Measurements from ENCODE around the gene CUEDC1.

The CUEDC1 gene

DNA sequence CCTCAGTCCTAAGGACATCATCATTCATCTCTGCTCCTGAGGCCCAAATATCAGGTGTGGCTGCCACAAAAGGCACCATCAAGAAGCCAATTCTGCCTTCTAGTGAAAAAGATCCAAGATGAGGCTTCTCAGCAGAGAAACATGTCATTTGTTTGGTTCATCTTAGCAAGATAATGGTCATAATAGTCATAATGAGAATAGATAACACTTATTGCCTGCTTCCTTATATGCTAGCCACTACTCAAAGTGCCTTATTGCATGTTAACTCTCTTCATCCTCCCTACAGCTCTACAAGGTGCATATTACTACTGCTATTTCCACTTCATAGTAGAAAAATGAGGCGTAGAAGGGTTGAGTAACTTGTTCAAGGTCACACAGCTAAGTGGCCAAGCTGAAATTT is 60.4 kb downstream of the CUEDC1 start:
- DNase-seq: no peak

DNA sequence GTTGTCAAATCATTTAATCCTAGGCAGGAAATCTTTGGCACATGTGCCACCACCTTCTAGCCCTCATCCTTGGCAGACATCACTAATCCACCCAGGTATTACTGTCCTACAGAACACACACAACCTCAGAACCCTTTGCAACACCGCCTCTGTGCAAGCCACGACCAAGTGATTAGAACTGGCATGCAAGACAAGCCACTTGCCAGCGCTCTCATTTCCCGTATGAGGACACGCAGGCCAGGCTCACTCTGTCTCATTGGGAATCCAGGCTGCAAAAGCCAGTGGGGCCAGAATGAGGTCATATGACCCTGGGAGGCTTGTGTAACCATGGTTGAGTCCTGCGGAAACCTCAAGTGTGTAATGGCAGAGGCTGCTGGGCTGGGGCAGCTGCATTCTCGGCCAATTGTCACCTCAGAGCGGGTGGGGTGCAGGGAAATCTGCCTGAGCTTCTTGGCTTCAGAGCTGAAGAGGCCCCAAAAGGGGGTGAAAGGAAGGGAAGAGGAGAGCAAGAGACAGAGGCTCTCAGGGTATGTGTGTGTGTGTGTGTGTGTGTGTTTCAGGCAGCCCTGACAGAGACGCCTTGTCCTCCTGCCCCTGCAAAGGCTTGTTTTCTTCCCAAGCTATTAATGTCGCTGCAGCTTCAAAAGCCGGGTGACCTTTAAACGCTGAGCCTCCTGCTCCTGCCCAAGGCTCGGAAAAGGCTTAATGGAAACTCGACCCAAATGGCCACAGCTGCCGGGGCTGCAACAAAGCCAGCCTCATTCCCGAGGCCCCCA is 62.2 kb downstream of the CUEDC1 start:
- DNase-seq: peak; percentile 96 to 99 (median 97)

DNA sequence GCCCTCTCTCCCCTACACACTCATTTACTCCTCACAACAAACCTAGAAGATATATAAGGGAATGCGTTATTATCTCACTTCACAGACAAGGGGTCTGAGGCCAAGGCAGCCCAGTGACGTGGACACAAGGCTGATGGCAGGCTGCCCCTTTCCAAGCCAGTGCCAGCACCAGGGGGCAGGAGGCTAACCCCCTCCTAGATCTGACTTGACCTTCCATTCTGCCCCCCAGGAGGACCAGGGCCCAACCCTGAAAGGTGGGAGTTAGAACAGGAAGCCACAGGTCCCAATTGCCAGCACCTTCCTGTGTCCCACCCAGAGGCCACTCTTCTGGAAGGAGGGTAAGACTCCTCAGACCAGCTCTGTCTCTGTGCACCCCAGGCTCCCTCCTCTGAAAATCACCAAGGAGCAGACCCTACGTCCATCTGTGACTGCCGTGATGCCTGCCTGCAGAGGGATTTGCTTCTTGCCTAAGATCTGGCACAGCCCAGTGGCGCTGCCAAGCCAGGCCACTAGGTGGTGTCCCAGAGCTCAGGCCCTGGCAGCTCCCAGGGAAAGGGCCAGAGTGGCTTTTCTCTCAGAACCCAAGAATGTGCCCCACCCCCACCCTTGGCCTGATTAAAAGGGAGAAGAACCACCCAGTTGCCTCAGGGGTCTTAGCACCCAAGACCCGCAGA is 62.9 kb downstream of the CUEDC1 start:
- DNase-seq: peak; percentile 82 to 90 (median 86)

DNA sequence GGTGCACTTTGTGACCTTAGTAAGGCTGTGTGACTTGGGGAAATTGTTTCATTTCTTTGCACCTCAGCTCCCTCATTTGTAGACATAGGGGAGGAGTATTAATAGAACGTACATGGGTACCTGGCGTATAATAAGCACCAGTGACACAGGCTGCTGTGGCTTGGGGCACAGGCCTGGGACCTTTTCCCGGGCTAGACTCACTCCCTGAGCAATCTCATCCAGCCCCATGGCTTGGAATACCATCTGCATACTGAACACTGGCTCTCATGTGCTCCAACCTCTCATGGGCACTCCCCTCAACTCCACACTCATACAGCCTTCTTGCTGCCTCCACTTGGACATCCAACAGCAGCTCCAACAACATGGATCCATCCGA is 64.4 kb downstream of the CUEDC1 start:
- no peak for DNase-seq

DNA sequence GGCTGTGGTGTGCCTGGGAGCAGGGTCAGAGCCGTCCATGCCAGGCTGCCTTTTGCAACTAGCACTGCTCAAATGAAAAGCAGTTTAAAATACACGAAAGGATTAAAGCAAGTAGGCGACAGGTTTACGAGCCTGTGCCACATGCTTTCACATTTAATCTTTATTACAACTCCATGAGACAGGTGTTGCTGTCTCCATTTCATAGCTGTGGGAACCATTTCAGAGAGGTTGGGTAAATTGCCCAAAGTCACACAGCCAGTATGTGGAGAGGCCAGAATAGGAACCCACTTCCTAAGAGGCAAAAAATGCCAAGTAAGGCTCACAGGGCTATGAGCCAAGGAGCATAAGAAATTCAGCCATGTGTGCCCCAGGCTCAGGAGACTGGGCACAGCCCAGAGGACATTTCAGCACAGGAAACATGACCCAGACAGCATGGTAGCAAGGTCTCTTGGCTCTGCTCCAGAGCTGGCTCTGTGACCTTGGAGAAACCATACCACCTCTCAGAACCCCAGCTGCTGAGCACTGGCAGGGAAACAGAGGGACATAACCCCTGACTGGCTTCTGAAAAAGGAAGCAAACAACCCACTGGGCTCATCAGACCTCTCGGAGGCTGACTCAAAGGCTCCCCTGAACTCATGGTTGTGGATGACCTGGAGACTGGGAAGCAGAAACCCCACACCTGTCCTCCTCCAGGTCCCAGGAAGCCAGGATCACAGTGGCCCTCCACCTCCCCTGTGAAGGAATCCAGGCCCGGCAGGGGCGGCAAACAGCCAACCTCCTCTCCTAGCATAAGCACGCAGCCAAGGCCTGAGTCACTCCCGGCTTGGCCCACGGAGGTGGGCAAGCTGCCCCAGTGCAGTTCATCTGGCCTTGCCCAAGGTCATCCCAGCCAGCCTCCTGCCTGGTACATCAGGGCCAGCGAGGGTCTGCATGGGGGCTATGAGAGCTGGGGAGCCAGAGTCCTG is 65.0 kb downstream of the CUEDC1 start:
- DNase-seq: peak; percentile 51 to 69 (median 63)

DNA sequence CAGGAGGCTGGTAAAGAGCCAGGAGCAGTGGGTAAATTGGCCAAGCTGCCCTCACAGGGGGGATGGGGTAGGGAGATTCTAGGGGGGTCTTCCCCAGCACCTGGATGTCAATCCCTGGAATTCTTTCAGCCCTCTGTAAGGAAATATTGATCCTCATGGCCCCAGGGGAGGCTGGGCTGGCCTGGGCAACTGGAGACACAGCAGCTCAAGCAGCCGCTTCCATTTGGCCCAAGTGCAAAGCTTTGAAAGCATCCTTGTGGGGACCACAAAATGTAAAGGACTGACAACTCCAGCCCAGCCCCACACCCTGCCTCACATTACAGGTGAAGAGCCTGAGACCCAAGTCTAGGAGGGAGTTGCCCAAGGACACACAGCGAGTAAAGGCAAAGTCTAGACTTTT is 66.0 kb downstream of the CUEDC1 start:
- no peak for DNase-seq

DNA sequence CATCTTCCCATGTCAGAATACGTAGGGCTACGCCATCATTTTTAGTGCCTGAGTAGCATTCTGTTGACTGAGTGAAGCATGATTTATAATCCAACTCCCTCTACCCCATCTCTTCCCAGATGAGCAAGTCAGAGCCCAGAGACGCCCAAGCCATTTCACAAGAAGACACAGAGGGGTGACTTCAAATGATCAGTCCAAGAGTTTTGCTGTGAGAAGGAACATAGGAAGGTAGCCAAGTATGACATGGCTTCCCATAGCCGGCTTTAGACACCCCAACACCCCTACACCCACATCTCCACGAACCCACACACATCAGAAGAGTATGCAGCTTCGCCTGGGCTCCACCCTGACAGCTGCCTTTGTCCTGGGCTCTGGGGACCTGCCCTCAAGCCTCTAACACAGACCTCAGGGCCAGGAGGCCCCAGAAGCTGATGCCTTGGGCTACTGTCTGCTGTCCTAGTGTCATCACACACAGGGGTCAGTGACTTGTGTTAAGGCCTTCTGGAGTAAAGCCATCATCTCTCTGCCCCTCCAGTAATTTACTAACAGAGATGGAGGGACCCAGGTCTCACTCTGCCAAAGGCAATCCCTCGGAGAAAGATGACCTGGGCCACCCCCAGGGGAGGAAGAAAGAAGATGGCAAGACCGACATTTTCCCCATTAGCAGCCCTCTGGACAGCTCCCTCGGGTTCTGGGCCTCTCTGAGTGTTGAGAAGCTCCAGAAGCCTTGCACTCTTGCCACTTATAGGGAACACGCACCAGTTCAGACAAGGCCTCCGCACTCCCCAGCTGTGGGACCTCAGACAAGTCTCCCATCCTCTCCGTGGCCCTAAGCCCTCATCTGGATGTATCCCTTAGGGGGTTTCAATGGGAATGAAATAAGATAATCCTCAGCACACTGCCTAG is 66.6 kb downstream of the CUEDC1 start:
- DNase-seq: no peak

DNA sequence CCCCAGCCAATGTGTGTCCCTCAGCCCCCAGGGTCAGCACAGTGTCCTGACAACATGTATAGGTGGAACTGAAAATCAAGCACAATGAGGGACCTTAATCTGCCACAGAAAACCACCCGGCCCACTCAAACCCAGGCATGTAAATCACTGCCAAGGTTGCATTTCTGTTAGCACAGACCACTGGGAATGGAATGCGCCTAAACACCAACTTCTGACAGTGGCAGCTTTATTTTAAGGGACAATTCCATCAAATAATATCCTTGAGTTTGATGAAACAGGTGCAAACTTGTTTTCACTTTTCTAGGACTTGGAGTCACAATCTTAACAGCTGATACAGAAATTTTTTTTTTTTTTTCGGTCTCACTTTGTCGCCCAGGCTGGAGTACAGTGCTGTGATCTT is 68.1 kb downstream of the CUEDC1 start:
- no peak for DNase-seq

DNA sequence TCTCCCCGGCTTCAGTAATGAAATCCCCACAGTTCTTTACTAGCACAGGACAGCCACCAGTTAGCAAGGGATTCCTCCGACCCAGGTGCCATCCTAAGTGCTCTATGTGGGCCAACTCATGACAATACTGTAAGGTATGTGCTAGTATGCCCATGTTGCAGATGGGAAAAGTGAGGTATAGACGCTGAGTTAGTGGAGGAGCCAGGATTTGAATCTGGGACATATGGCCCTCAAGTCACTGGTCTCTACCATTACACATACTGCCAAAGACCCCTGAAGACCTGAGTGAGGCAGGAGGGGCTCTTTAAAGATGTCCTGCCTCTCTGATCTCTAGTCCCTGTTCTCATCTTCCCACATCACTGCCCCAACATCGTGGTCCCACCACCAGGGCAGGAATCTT is 69.2 kb downstream of the CUEDC1 start:
- no peak for DNase-seq

DNA sequence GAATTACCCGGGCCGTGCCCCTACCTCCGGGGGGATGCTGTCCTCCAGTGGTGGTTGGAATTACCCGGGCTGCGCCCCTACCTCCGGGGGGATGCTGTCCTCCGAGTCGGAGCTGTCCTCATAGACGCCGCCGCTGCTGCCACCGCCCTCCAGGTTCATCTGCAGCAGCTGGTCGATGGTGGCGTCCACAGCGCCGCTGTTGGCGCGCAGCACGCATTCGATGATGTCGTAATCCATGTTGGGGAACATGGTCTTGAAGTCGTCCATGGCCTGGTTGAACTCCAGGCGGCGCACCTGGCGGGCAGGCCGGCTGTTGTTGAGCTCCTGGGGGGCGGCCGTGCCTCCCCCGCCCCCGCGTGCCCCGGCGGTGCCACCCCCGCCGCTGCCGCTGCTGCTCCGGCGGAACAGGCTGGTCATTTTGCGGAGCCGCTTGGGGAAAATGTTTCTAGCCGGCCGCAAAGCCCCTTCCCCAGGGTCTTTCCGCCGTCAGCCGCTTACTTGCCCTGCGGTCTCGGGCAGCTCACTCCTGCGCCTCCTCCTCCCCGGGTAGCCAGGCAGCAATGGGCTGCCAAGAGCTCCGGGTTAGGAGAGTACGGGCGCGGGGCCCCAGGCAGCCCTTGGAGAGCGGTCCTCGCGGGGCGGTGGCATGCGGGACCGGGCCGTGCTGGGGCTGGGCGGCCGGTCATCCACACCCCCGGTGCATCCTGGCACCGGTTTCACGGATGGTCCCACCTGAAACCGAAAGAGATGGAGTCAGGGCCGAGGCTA is 69.9 kb downstream of the CUEDC1 start:
- DNase-seq: no peak

DNA sequence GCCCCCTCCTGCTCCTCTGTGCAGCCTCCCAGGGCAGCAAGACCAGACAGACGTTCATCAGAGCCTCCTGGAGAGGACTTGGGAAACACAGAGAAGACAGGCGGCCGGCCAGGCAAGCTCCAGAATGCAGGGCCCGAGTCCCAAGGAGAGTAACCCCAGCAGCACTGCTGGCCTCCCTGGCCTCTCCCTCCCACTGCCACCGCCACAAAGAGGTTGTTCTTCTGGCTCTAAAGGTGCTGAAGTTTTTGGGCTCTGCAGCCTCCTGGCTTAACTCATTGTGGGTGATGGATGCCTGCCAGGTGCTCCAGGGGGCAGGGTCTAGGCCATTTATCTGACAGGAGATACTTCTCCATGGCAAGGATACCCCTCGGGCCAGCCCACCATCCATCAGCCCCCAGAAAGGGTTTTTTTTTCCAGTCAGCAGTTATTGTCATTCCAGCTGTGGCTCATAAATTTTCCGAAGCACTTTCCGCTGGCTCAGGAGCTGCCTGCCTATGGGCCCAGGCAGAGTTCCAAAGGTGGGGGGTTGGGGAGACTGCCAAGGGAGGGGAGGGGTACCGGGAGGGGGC is 73.3 kb downstream of the CUEDC1 start:
- DNase-seq: no peak

DNA sequence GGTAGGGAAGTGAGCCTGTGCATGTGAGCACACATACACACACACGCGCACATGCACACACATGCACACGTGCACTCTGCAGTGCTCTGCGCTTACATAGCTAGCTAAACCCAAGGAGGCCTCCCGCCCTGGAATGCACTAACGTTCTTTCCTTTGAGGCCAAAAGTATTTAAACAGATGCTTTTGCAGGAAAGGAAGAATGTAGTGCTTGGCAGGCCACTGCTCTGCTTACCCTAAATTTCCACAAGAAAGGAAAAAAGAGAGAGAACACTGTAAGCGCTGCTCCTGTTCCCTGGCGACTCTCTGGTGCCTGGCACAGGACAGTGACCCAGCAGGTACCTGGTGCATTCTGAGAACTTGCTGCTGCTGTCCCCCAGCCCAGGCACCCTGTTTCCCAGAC is 74.1 kb downstream of the CUEDC1 start:
- DNase-seq: no peak

DNA sequence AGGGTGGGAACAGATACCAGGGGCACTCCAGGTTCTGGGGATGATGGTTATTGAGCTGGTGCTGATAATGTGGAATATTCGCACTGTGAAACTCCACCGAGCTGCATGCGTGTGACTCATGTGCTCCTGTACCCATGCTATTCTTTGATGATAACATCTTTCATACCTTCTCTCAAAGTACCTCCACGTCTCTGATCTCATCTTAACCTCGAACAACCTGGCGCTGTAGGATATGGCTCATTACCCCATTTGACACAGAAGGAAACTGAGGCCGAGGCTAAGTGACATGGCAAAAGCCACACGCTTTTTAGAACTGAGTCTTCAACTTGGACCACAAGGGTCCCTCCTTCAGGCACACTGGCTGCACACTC is 75.1 kb downstream of the CUEDC1 start:
- no peak for DNase-seq

DNA sequence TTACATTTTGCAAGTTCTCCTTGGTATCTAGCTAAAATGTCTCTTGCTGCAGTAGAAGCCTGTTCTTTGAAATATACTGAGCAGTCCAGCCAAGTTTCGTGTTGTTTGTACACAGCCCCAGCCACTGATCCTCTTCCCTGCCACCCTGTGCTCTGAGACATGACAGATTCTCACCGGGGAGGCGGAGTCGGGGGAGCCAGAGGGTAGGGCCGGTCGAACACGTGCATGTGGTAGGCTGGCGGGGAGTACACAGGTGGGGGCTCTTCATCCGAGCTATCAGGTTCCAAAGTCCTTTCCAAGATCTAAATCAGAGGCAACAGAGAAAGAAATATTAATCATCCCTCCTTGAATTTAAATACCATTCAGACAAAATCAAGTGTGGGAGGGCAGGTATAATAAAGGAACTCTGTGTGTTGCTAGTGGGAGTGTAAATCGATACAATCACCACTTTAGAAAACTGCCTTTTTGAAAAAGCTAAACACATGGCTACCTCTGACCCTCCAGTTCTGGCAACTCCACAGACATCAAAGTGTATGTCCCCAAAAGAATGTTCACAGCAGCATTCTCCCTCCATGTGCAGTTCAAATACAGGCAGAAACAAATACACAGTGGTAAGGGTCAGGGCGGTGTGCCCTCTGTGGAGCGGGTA is 75.7 kb downstream of the CUEDC1 start:
- no peak for DNase-seq

DNA sequence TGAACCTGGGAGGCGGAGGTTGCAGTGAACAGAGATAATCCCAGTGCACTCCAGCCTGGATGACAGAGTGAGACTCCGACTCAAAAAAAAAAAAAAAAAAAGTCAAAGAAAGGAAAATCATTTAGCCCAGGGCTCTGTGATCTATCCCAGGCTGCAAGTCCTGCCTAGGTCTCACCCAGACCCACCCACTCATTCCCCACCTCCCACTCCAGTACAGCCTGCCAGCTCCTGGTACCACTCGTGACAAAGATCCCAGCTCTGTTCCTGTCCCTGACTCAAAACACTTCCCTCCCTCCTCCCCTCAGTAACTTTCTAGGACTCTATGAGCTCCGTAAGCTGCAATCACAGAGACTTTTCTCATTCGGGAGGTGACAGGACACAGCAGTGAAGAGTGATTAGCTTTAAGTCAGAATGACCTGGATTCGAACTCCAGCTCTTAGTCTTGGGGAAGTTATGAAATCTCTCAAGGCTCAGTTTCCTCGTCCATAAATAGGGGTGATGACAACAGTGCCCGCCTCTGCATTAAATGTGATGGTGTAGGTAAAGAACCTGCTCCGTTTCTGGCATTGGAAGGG is 77.3 kb downstream of the CUEDC1 start:
- DNase-seq: peak; percentile 21 to 63 (median 54)

DNA sequence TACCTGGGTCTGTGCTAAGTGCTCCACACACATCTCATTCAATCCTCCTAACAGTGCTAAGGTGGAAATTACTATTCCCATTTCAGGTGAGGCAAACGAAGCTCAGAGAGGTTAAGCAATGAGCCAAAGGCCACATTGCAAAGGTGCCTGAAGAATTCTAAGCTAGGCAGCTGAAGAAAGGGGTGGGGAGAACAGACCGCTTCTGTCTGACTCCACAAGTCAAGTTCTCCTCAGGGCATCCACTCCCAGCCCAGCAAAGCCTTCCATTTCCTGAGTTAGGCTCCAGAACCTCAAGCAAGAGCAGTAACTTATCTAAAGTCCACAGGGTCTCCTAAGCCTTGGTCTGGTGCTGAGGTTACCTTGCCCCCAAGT is 78.4 kb downstream of the CUEDC1 start:
- DNase-seq: no peak

DNA sequence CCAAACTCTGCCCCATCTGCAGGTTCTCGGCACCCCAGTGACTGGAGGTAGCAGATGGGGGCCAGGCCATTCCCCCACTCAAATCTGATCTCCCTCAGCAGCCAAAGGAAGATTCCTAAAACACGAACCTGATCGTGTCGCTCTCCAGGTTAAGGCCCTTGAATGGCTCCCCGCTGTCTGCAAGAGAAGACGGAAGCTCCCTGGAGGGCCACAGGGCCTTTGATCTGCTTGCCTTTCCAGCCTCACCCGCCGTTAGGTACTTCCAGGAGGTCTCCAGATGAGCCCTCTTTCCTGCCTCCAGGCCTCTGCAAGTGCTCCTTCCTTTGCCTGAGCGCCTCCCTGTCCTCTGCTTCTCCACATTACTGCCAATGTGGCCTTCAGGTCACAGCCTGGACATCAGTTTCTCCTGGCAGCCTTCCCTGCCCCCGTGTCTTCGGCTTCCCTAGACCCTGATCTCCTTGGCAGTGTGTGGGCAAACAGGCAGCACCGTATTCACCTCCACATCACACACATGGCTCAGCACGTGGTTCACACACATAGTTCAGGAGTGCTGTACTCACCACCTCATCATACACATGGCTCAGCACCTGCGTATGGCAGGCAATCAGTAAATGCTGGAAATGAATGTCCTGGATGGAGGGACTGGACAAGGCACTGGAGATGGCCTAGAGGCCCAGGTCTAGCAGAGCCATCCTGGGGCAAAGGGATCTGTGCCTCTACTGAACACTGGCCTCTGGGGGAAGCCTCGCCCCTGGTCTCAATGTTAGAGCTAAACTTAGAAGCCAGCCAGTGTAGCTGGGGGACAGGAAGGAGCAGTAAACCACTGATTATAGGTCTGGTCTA is 79.0 kb downstream of the CUEDC1 start:
- DNase-seq: no peak

DNA sequence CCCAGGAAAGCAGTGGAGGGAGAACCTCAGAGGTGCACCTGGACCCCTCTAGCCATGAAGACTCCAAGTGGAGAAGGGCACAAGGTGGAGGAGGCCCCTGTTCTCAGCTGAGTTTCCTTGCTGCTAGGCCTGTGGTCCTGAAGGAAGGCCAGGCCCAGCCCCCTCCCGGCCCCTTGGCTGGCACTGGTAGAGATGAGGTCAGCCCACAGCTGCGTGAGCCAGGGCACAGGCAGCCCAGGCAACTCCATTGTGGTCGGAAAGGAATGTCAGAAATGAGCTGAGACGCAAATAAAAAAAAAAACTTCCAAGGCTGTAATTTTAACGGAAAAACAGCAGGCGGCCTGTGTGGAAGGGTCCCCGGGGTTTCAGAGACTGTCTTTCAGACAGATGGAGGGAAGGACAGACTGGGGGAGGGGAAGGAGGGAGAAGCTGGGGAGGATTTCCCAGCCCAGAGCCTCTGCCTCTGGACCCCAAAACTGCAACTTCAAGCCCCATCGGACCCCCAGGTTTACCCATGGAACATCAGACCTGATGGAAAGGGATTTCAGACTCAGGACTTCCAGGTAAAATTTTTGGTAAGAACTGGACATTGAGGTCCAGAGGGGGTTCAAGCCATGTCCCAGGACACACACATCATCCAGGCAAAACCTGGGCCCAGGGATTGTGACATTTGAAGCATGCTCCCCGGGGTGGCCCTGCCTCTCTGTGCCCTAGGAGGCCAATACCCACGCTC is 79.8 kb downstream of the CUEDC1 start:
- DNase-seq: peak; percentile 40 to 63 (median 56)
